ENCODE results near the gene KRTAP5-6. TPM values are rescaled to one million over a fixed set of nuclear protein-coding genes. Genes with fewer than 3 reads are reported as not detected.

The KRTAP5-6 gene
- polyA plus RNA-seq, 2 of the 4 experiments (the other 2 are of a cell fraction), result not detected

DNA sequence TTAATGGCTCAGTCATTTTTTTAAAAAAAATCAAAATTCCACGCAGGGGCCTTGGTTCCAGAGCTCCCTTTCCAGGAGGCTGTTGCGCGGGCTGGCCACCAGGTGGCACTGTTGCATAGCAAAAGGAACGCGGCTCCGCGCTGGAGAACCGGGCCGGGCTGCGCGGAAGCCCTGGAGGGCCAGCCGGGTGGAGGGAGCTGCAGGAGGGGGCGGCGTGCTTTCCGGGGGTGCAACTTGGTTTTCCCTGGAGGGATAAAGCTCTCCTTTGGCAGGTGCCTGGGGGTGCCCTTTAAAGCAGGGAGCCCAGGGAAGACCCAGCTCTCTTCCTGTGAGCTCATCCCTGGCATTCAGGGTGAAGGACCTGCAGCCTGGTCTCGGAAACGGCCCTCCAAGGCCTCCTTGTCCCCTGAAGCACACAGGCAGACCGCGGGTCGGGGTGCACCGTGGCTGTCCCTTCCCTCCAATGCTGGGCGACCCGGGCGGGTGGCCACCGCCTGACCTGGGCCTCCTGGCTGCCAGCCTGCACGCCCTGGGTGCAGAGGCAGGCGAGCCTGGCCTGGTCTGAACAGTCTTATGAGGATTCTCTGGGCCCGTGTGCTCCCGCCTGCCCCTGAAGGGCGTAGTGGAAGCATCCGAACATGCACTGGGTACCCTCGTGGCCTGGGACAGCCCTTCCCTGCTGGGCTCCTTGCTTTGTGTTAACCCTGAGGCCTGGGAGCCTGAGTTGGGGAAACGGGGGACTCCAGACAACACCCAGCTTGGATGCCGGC, 44.0 kb upstream of the KRTAP5-6 start (continued):
- no peak for TF ChIP-seq MAFK (IDR thresholded peaks at IDR 0.05; ENCODE audit: partially characterized antibody)

DNA sequence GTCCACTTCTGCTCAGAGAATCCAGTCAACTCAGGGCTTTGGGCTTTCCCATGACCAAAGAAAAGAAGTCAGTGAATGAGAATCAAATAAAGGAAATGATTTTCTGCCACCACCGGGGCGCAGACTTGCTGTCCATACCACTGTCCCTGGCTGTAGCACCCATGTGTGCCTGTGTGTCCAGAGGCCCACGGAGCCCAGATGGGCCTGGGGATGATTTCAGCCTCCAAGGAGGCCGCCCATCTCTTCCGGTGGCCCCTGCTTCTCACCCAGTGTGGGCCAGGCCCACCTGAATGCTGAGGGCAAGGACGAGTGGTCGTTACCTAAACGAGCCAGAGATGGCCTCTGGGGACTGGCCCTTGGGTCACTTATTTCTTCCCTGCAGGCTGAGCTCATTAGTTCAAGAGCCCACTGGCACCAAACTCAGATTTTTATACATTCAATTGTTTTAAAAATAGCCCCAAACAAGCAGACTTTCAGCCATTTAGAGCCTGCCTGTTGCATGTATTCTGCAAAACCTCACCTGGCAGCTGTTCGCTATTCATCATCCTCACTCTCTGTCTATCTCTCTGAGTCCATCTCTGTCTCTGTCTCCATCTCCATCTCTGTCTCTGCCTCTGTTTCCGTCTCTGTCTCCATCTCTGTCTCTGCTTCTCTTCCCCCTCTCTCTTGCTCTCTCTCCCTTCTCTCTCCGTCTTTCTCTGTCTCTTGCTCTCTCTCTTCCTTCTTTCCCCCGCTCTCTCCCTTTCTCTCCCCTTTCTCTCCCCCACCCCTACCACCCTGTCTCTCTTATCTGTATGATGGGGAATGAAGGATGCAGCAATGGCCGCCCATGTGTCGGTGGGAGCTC, 43.2 kb upstream of the KRTAP5-6 start:
- FAIRE-seq, result no peak
- Histone ChIP-seq H3K4me2 (no peak overlapping the region), H3K4me1 (no peaks in the 10 kb centered on the region; the same call in 2 of the 3 replicates), H3K9me3 (no peaks in the 10 kb centered on the region), H3K27ac (no peak overlapping the region), H3K4me3 (no peak overlapping the region)
- no peak for DNase-seq (ENCODE audit: low read depth in 1 of 2, low spot score in 1 of 2)
- no peak for TF ChIP-seq CBX8 (IDR thresholded peaks at IDR 0.05)
- no peak for TF ChIP-seq GATA3 (IDR thresholded peaks at IDR 0.05; ENCODE audit: borderline replicate concordance)
- no peak for TF ChIP-seq RCOR1 (IDR thresholded peaks at IDR 0.05; ENCODE audit: low read depth, low read length)
- TF ChIP-seq ZNF302 (CRISPR knock-in tag; IDR thresholded peaks at IDR 0.05), result no peak
- TF ChIP-seq, protein P1, sequence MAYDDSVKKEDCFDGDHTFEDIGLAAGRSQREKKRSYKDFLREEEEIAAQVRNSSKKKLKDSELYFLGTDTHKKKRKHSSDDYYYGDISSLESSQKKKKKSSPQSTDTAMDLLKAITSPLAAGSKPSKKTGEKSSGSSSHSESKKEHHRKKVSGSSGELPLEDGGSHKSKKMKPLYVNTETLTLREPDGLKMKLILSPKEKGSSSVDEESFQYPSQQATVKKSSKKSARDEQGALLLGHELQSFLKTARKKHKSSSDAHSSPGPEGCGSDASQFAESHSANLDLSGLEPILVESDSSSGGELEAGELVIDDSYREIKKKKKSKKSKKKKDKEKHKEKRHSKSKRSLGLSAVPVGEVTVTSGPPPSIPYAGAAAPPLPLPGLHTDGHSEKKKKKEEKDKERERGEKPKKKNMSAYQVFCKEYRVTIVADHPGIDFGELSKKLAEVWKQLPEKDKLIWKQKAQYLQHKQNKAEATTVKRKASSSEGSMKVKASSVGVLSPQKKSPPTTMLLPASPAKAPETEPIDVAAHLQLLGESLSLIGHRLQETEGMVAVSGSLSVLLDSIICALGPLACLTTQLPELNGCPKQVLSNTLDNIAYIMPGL (CRISPR knock-in tag; IDR thresholded peaks at IDR 0.05; ENCODE audit: borderline replicate concordance), result no peak
- TF ChIP-seq RARB (CRISPR knock-in tag; IDR thresholded peaks at IDR 0.05), result no peak
- TF ChIP-seq EHMT2 (IDR thresholded peaks at IDR 0.05; ENCODE audit: low read depth), result no peak
- no peak for TF ChIP-seq HOXB5 (CRISPR knock-in tag; IDR thresholded peaks at IDR 0.05)
- TF ChIP-seq MAFK (IDR thresholded peaks at IDR 0.05; ENCODE audit: partially characterized antibody), result no peak
- TF ChIP-seq, protein P2, sequence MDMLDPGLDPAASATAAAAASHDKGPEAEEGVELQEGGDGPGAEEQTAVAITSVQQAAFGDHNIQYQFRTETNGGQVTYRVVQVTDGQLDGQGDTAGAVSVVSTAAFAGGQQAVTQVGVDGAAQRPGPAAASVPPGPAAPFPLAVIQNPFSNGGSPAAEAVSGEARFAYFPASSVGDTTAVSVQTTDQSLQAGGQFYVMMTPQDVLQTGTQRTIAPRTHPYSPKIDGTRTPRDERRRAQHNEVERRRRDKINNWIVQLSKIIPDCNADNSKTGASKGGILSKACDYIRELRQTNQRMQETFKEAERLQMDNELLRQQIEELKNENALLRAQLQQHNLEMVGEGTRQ (IDR thresholded peaks at IDR 0.05), result no peak
- TF ChIP-seq KDM1A (IDR thresholded peaks at IDR 0.05; ENCODE audit: low read depth), result no peak
- TF ChIP-seq ZC3H11A (IDR thresholded peaks at IDR 0.05), result no peak
- TF ChIP-seq MAZ (IDR thresholded peaks at IDR 0.05; ENCODE audit: borderline replicate concordance, low read depth, low read length), result no peak
- no peak for TF ChIP-seq TFCP2L1 (CRISPR knock-in tag; IDR thresholded peaks at IDR 0.05)
- no peak for TF ChIP-seq SREBF2 (IDR thresholded peaks at IDR 0.05)
- TF ChIP-seq HOXB13 (CRISPR knock-in tag; IDR thresholded peaks at IDR 0.05; ENCODE audit: low read depth), result no peak
- TF ChIP-seq, protein P3, sequence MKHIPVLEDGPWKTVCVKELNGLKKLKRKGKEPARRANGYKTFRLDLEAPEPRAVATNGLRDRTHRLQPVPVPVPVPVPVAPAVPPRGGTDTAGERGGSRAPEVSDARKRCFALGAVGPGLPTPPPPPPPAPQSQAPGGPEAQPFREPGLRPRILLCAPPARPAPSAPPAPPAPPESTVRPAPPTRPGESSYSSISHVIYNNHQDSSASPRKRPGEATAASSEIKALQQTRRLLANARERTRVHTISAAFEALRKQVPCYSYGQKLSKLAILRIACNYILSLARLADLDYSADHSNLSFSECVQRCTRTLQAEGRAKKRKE (CRISPR knock-in tag; IDR thresholded peaks at IDR 0.05; ENCODE audit: low read depth), result no peak
- no peak for TF ChIP-seq RNF2 (IDR thresholded peaks at IDR 0.05; ENCODE audit: borderline replicate concordance, low read depth)
- POLR2A ChIA-PET, result interaction anchor here (1.3 kb wide), 1 partner anchor 40 kb away, joined by 5 read pairs; no protein-coding TSS in a partner anchor
- CTCF ChIA-PET, result interaction anchor here (0.6 to 12.2 kb wide), 58 partner anchors 10 to 877 kb away, joined by 3 to 350 read pairs (median 8); partner anchors contain the start of genes INS and SYT8
- WGBS (ENCODE audit: missing lambda C conversion rate), result 84% methylated on average over 14 of the region's 14 CpGs
- peak; percentile 11 to 37; a peak in 4 of 6 replicates for ATAC-seq

Measured in A549 (cell line).